Stomach (tissue), 9 donors: ENCODE data around the gene ADGRL3. TPM values are rescaled to one million over a fixed set of nuclear protein-coding genes. Genes with fewer than 3 reads are reported as not detected.

Experiments used
- DNase-seq, 2 donors: peaks; one replicate each; pipeline versions ENCODE4 v3.0.0 to v3.0.0-alpha.2; 2013 to 2019
- H3K27ac ChIP-seq, 5 donors: fragments of 200-600 bp in 4 of 5; sonication (generic) in 4 of 5; one replicate each; pipeline ENCODE4 v1.5.1; 2013 to 2019; ENCODE audit warnings: mild to moderate bottlenecking in 1 of 5, moderate library complexity in 1 of 5
- H3K27me3 ChIP-seq, 3 donors: fragments of 200-600 bp; sonication (generic); one replicate each; pipeline ENCODE4 v1.5.1; 2017 to 2019; ENCODE audit warnings: mixed run types in 1 of 3
- H3K36me3 ChIP-seq, 4 donors: fragments of 200-600 bp; sonication (generic); 1 replicate in 3 of 4; 2 replicates in 1 of 4; pipeline ENCODE4 v1.5.1; 2016 to 2019
- H3K4me1 ChIP-seq, 4 donors: fragments of 200-600 bp; sonication (generic); one replicate each; pipeline ENCODE4 v1.5.1; 2016 to 2019
- H3K4me3 ChIP-seq, 4 donors: fragments of 200-600 bp; sonication (generic) in 3 of 4; one replicate each; pipeline ENCODE4 v1.5.1; 2016 to 2019; ENCODE audit warnings: mild to moderate bottlenecking in 1 of 4
- H3K9me3 ChIP-seq, 4 donors: fragments of 200-600 bp; sonication (generic); one replicate each; pipeline ENCODE4 v1.5.1; 2016 to 2019
- EP300 ChIP-seq: sonication (generic); formaldehyde crosslinking; IDR thresholded peaks from one replicate; pipeline ENCODE4 v1.6.1; 2017; ENCODE audit warnings: antibody characterized with exemption
- POLR2A ChIP-seq, 4 donors: fragments of 450-650 bp; IDR thresholded peaks; one replicate each; pipeline ENCODE4 v1.6.1; 2016; ENCODE audit warnings: antibody characterized with exemption in 4 of 4, control low read depth in 2 of 4, mild to moderate bottlenecking in 1 of 4, moderate library complexity in 1 of 4
- POLR2AphosphoS5 ChIP-seq, 3 donors: sonication (generic); formaldehyde crosslinking; IDR thresholded peaks; one replicate each; pipeline ENCODE4 v1.6.1; 2016; ENCODE audit warnings: antibody characterized with exemption in 3 of 3
- WGBS, 5 donors: extraction: QIAGEN DNeasy Blood & Tissue Kit in 3 of 5; methylation state at CpG; one replicate each; pipeline versions ENCODE4 v1.1.5 to v1.1.7; 2013 to 2018; 5-methylcytosine and 5-hydroxymethylcytosine counted together
- intact Hi-C: fragments of 100-400 bp; cut with DNase I; formaldehyde crosslinking; loops from one replicate; pipeline ENCODE4 v1.15.1; 2023; ENCODE audit warnings: low total_unique reads
- polyA plus RNA-seq, 3 donors: library from polyadenylated mRNA; stranded (reverse); fragments of 200-250 nt; gene quantifications; one replicate each; pipeline ENCODE4 v1.2.3, GENCODE V29; 2013
- total RNA-seq, 5 donors: library from RNA; depleted of rRNA; stranded (reverse); fragments of >200 nt; gene quantifications; one replicate each; pipeline versions ENCODE4 v1.1.0 to v1.2.3, GENCODE V29; 2014 to 2016
- TF ChIP-seq, protein P1 (sequence below), 7 experiments: fragments of 450-650 bp in 4 of 7; fragments of 200-600 bp in 3 of 7; sonication (generic) in 3 of 7; IDR thresholded peaks; one replicate each; pipeline ENCODE4 v1.5.1; 2016 to 2019; ENCODE audit warnings: antibody characterized with exemption in 7 of 7, control low read depth in 2 of 7, mild to moderate bottlenecking in 1 of 7
- donor health status: healthy with polysubstance abuse.
- donor health status: Bipolar disorder and iron deficiency.
- donor health status: healthy.

The ADGRL3 gene
- total and polyA plus RNA-seq, 8 donors: 0.48 to 109 (median 3.9) TPM

DNA sequence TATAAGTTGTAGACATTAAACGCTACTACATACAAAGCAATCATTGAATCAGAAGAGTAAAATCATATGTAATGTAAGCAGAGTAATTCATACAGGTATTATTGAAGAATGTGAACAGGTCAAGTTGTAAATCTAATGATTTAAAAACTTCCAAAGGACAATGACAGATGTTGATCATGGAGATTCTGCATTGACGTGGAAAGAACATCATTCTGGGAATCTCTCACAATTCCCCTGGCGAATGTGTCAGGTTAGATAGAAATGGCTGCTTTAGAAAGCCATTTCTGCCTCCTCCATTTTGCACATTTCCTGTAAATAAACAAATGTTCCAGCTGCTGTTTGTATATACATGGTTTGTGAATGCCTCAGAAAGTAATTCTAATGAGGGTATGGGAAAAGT is 719.4 kb downstream of the ADGRL3 start:
- no peak overlapping the region for H3K27ac ChIP-seq
- no peak overlapping the region for H3K4me3 ChIP-seq
- intact Hi-C loops: no loop called here
- peaks cover 0 to 26% (median 8%) of the 10 kb centered on the region in 4 donors for H3K4me1 ChIP-seq
- 81 to 86% (median 85%) methylated on average over 3 of the region's 3 CpGs for WGBS, 5 donors
- H3K36me3 ChIP-seq: no peaks in the 10 kb centered on the region
- H3K9me3 ChIP-seq: no peaks in the 10 kb centered on the region
- no peak for TF ChIP-seq POLR2A (IDR thresholded peaks at IDR 0.05)
- TF ChIP-seq, protein P1, sequence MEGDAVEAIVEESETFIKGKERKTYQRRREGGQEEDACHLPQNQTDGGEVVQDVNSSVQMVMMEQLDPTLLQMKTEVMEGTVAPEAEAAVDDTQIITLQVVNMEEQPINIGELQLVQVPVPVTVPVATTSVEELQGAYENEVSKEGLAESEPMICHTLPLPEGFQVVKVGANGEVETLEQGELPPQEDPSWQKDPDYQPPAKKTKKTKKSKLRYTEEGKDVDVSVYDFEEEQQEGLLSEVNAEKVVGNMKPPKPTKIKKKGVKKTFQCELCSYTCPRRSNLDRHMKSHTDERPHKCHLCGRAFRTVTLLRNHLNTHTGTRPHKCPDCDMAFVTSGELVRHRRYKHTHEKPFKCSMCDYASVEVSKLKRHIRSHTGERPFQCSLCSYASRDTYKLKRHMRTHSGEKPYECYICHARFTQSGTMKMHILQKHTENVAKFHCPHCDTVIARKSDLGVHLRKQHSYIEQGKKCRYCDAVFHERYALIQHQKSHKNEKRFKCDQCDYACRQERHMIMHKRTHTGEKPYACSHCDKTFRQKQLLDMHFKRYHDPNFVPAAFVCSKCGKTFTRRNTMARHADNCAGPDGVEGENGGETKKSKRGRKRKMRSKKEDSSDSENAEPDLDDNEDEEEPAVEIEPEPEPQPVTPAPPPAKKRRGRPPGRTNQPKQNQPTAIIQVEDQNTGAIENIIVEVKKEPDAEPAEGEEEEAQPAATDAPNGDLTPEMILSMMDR (IDR thresholded peaks at IDR 0.05): no peak
- DNase-seq: no peak
- no peaks in the 10 kb centered on the region for H3K27me3 ChIP-seq

DNA sequence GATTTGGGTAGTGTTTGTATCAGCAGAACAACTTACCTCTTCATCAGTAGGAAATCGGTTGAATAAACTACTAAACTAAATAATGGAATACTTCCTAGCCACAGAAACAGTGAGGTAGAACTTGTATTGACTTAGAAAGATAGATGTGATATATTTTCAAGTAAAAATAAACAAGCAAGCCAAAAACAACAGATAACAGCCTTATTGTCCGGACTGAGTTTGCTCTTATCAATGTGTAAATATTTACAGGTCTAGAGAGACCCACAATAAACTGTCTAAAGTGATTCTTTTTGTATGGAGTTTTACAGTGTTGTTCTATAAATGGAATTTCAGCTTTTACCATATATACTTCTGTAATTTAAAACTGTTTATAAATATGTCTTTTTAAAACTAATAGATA is 721.8 kb downstream of the ADGRL3 start:
- no peak overlapping the region for H3K4me3 ChIP-seq
- WGBS, 5 donors: 24 to 31% (median 29%) methylated on average over 2 of the region's 2 CpGs
- no peak for DNase-seq
- H3K27me3 ChIP-seq: no peaks in the 10 kb centered on the region
- H3K36me3 ChIP-seq: no peaks in the 10 kb centered on the region
- TF ChIP-seq, protein P1 (IDR thresholded peaks at IDR 0.05): no peak
- TF ChIP-seq POLR2AphosphoS5 (IDR thresholded peaks at IDR 0.05) (no peak), POLR2A (IDR thresholded peaks at IDR 0.05) (no peak), EP300 (no peak)
- H3K4me1 ChIP-seq: peaks cover 0 to 26% (median 8%) of the 10 kb centered on the region in 4 donors
- no peak overlapping the region for H3K27ac ChIP-seq
- no peaks in the 10 kb centered on the region for H3K9me3 ChIP-seq
- intact Hi-C loops: no loop called here

DNA sequence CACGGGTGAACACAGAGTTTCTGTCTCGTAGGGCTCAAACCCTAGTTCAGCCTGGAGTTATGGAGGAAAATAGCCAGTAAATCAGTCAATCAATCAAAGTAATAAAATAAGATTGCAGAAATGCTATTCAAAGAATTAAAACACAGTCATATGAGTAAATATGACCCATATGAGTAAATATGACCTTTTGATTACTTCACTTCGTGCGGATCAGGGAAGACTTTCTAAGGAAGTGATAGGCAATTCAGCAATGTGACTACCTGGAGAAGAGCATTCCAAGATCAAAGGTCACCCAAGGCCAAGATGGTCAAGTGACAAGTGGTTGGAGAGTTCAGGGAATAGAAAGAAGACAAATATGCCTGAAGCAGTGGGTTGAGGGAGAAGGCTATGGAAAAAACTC is 722.6 kb downstream of the ADGRL3 start:
- no peak overlapping the region for H3K27ac ChIP-seq
- WGBS, 5 donors: 37 to 65% (median 47%) methylated on average over 4 of the region's 4 CpGs

DNA sequence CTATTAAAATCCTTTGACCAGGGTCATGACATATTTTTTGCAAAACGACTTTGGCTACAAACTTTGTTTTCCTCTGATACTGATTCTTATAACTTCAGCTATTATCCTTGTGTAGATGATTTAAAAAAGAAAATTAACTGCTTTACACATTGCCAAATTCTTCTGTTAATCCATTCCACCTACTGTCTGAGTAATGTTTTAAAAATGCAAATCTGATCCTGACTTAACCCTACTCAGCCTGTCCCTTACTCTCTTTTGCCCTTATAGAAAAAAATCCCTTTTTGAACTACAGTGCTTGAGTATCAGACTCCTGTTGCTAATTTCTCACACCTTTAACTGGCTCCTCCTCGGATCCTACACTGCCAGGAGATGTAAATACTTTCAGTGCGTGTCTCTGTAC is 723.1 kb downstream of the ADGRL3 start:
- WGBS, 5 donors: 21 to 37% (median 30%) methylated on average over 3 of the region's 3 CpGs
- Histone ChIP-seq H3K9me3 (no peaks in the 10 kb centered on the region), H3K27me3 (no peaks in the 10 kb centered on the region), H3K4me3 (no peak overlapping the region), H3K36me3 (no peaks in the 10 kb centered on the region), H3K27ac (no peak overlapping the region), H3K4me1 (peaks cover 0 to 26% (median 8%) of the 10 kb centered on the region in 4 donors)
- no peak for TF ChIP-seq POLR2A (IDR thresholded peaks at IDR 0.05)
- no peak for TF ChIP-seq EP300
- TF ChIP-seq POLR2AphosphoS5 (IDR thresholded peaks at IDR 0.05): no peak
- TF ChIP-seq, protein P1 (IDR thresholded peaks at IDR 0.05): no peak
- DNase-seq: no peak
- intact Hi-C loops: no loop called here

More for the DNA sequence above, 722.6 kb downstream of the ADGRL3 start:
- H3K9me3 ChIP-seq: no peaks in the 10 kb centered on the region
- H3K4me3 ChIP-seq: no peak overlapping the region
- TF ChIP-seq POLR2AphosphoS5 (IDR thresholded peaks at IDR 0.05) (no peak), EP300 (no peak), POLR2A (IDR thresholded peaks at IDR 0.05) (no peak)
- TF ChIP-seq, protein P1 (IDR thresholded peaks at IDR 0.05): no peak
- H3K36me3 ChIP-seq: no peaks in the 10 kb centered on the region
- DNase-seq: peak in 1 of 2 donors; percentile 11
- H3K27me3 ChIP-seq: no peaks in the 10 kb centered on the region
- intact Hi-C loops: no loop called here
- peaks cover 0 to 26% (median 8%) of the 10 kb centered on the region in 4 donors for H3K4me1 ChIP-seq
